ENCODE data around the gene OXGR1.

GRCh38 chr13:96991072-96991471 lies 3.2 kb downstream of the OXGR1 start:
- TF ChIP-seq, protein P1, sequence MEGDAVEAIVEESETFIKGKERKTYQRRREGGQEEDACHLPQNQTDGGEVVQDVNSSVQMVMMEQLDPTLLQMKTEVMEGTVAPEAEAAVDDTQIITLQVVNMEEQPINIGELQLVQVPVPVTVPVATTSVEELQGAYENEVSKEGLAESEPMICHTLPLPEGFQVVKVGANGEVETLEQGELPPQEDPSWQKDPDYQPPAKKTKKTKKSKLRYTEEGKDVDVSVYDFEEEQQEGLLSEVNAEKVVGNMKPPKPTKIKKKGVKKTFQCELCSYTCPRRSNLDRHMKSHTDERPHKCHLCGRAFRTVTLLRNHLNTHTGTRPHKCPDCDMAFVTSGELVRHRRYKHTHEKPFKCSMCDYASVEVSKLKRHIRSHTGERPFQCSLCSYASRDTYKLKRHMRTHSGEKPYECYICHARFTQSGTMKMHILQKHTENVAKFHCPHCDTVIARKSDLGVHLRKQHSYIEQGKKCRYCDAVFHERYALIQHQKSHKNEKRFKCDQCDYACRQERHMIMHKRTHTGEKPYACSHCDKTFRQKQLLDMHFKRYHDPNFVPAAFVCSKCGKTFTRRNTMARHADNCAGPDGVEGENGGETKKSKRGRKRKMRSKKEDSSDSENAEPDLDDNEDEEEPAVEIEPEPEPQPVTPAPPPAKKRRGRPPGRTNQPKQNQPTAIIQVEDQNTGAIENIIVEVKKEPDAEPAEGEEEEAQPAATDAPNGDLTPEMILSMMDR (conservative IDR thresholded peaks at IDR 0.05; ENCODE audit: low read depth, low read length) = no peak
- no peak for TF ChIP-seq POLR2A (IDR thresholded peaks at IDR 0.05; ENCODE audit: low read depth, low read length)
- TF ChIP-seq ELK1 (IDR thresholded peaks at IDR 0.05; ENCODE audit: borderline replicate concordance, low read depth, low read length) = no peak
- no peak for TF ChIP-seq CHD1 (IDR thresholded peaks at IDR 0.05; ENCODE audit: low read depth, low read length)
- TF ChIP-seq RFX5 (IDR thresholded peaks at IDR 0.05; ENCODE audit: low read depth, low read length) = no peak
- TF ChIP-seq CEBPB (IDR thresholded peaks at IDR 0.05; ENCODE audit: low read depth, low read length) = no peak
- TF ChIP-seq SMC3 (IDR thresholded peaks at IDR 0.05; ENCODE audit: low read depth, low read length) = no peak
- no peak for TF ChIP-seq BHLHE40 (IDR thresholded peaks at IDR 0.05; ENCODE audit: low read depth, low read length)
- TF ChIP-seq, protein P2, sequence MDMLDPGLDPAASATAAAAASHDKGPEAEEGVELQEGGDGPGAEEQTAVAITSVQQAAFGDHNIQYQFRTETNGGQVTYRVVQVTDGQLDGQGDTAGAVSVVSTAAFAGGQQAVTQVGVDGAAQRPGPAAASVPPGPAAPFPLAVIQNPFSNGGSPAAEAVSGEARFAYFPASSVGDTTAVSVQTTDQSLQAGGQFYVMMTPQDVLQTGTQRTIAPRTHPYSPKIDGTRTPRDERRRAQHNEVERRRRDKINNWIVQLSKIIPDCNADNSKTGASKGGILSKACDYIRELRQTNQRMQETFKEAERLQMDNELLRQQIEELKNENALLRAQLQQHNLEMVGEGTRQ (IDR thresholded peaks at IDR 0.05; ENCODE audit: low read depth, low read length) = no peak
